GM12878 (cell line): ENCODE measurements around the gene RPUSD1. TPM values are rescaled to one million over a fixed set of nuclear protein-coding genes. Genes with fewer than 3 reads are reported as not detected.

Experiments
- ASH2L ChIP-seq: fragments of 300-600, 200-600 bp; sonication (generic); IDR thresholded peaks from 2 replicates; pipeline ENCODE4 v1.6.1; 2017; ENCODE audit warnings: low read depth, mild to moderate bottlenecking, borderline replicate concordance
- BACH1 ChIP-seq: fragments of 450-650 bp; IDR thresholded peaks from 2 replicates; pipeline ENCODE4 v1.6.1; 2017; ENCODE audit warnings: mild to moderate bottlenecking, borderline replicate concordance
- CREM ChIP-seq: IDR thresholded peaks from 2 replicates; pipeline ENCODE4 v1.6.1; 2014; ENCODE audit warnings: antibody characterized with exemption, low read depth
- DPF2 ChIP-seq: fragments of 450-650 bp; IDR thresholded peaks from 2 replicates; pipeline ENCODE4 v1.6.1; 2017; ENCODE audit warnings: mild to moderate bottlenecking
- EP300 ChIP-seq, 2 experiments: fragments of 150-350 bp in 1 of 2; IDR thresholded peaks; 2 replicates each; pipeline ENCODE4 v1.6.1; 2011 to 2012; ENCODE audit warnings: low read depth in 2 of 2, low read length in 2 of 2, borderline replicate concordance in 1 of 2, improper control_type of control experiment in 1 of 2, inconsistent platforms in 1 of 2; ENCODE audit not compliant: control insufficient read depth in 1 of 2
- EZH2 ChIP-seq: IDR thresholded peaks from 2 replicates; pipeline ENCODE4 v1.6.1; 2012; ENCODE audit warnings: low read depth, mild to moderate bottlenecking, control low read depth, inconsistent platforms, low read length, borderline replicate concordance; ENCODE audit not compliant: control insufficient read depth
- GATAD2B ChIP-seq: fragments of 450-650 bp; conservative IDR thresholded peaks from 2 replicates; pipeline ENCODE4 v1.6.1; 2017; ENCODE audit warnings: low read depth, mild to moderate bottlenecking, moderate library complexity
- JUND ChIP-seq: IDR thresholded peaks from 2 replicates; pipeline ENCODE4 v1.6.1; 2012; ENCODE audit warnings: low read depth, mild to moderate bottlenecking, low read length, improper control_type of control experiment, moderate library complexity
- NBN ChIP-seq: fragments of 450-650 bp; IDR thresholded peaks from 2 replicates; pipeline ENCODE4 v1.6.1; 2016
- NR2C1 ChIP-seq: fragments of 450-650 bp; IDR thresholded peaks from 2 replicates; pipeline ENCODE4 v1.6.1; 2017; ENCODE audit warnings: antibody characterized with exemption, mild to moderate bottlenecking, moderate library complexity
- PAX5 ChIP-seq: IDR thresholded peaks from 2 replicates; pipeline ENCODE4 v1.6.1; 2011; ENCODE audit warnings: low read depth, low read length, borderline replicate concordance
- POLR2AphosphoS5 ChIP-seq: IDR thresholded peaks from 2 replicates; pipeline ENCODE4 v1.6.1; 2011; ENCODE audit warnings: mild to moderate bottlenecking, low read length, inconsistent platforms
- RBBP5 ChIP-seq: fragments of 200-600 bp; sonication (generic); conservative IDR thresholded peaks from 2 replicates; pipeline ENCODE4 v1.6.1; 2016
- RELA ChIP-seq: fragments of 450-650 bp; IDR thresholded peaks from 2 replicates; pipeline ENCODE4 v1.8.0; 2014; ENCODE audit warnings: borderline replicate concordance; ENCODE audit not compliant: partially characterized antibody
- REST ChIP-seq: IDR thresholded peaks from 2 replicates; pipeline ENCODE4 v1.6.1; 2012; ENCODE audit warnings: mild to moderate bottlenecking, low read depth, low read length
- SMAD1 ChIP-seq: fragments of 450-650 bp; IDR thresholded peaks from 2 replicates; pipeline ENCODE4 v1.6.1; 2018; ENCODE audit warnings: mild to moderate bottlenecking, low read depth; ENCODE audit not compliant: partially characterized antibody
- SRF ChIP-seq, 2 experiments: IDR thresholded peaks; 2 replicates each; pipeline ENCODE4 v1.6.1; 2011; ENCODE audit warnings: low read depth in 2 of 2, low read length in 2 of 2, mild to moderate bottlenecking in 1 of 2, moderate library complexity in 1 of 2
- SUPT20H ChIP-seq: IDR thresholded peaks from 2 replicates; pipeline ENCODE4 v1.6.1; 2011; ENCODE audit warnings: low read depth, mild to moderate bottlenecking, low read length, moderate library complexity, borderline replicate concordance; ENCODE audit not compliant: control insufficient read depth
- TCF12 ChIP-seq: IDR thresholded peaks from 2 replicates; pipeline ENCODE4 v1.6.1; 2011; ENCODE audit warnings: low read depth, mild to moderate bottlenecking, low read length
- USF2 ChIP-seq: IDR thresholded peaks from 2 replicates; pipeline ENCODE4 v1.6.1; 2011; ENCODE audit warnings: low read depth, low read length, improper control_type of control experiment, borderline replicate concordance
- ZBTB40 ChIP-seq: fragments of 450-650 bp; IDR thresholded peaks from 2 replicates; pipeline ENCODE4 v1.6.1; 2016; ENCODE audit warnings: mild to moderate bottlenecking, moderate library complexity, borderline replicate concordance
- ZNF217 ChIP-seq: fragments of 450-650 bp; IDR thresholded peaks from 2 replicates; pipeline ENCODE4 v1.6.1; 2017; ENCODE audit warnings: antibody characterized with exemption, mild to moderate bottlenecking
- polyA plus RNA-seq, 11 experiments: library from polyadenylated mRNA; depleted of rRNA in 4 of 11; unstranded in 6 of 11; stranded (reverse) in 5 of 11; fragments of >200 nt; fragmentation: Nextera tagmentation in 4 of 11; fragmentation: Illumina TruSeq in 1 of 11; extraction: Ambion mirVana in 4 of 11; extraction: Trizol in 1 of 11; gene quantifications; 1 replicate in 1 of 11; 2 replicates in 10 of 11; pipeline versions ENCODE4 v1.2.1 to v1.2.3, GENCODE V29; 2011 to 2016; ENCODE audit warnings: inconsistent platforms in 2 of 11, missing spikeins in 2 of 11, low read depth in 1 of 11
- total RNA-seq, 4 experiments: library from RNA; depleted of rRNA in 3 of 4; stranded (reverse); fragments of >200 nt in 3 of 4; fragmentation: Illumina TruSeq in 1 of 4; extraction: Trizol in 1 of 4; gene quantifications; 2 replicates each; pipeline versions ENCODE4 v1.2.1 to v1.2.3, GENCODE V29; 2013 to 2021

The RPUSD1 gene
- total and polyA plus RNA-seq, 10 of the 15 experiments (the other 5 are each of a cell fraction or from before 2014, with no cell fraction given), result 0.55 to 49.9 (median 21.1) TPM

- TF ChIP-seq SUPT20H, result no peak
- TF ChIP-seq GATAD2B, result peak; percentile 95
- TF ChIP-seq EZH2, result no peak
- peak; percentile 60 for TF ChIP-seq NR2C1
- no peak for TF ChIP-seq ASH2L
- TF ChIP-seq JUND, result peak; percentile 66; the same call in 1 of the 2 replicates
- peak; percentile 97 for TF ChIP-seq CREM
- peak; percentile 48; the same call in 1 of the 2 replicates for TF ChIP-seq PAX5
- TF ChIP-seq POLR2AphosphoS5, result peak; percentile 51; the same call in 1 of the 2 replicates
- TF ChIP-seq BACH1, result peak; percentile 60; the same call in 1 of the 2 replicates
- no peak for TF ChIP-seq USF2
- no peak for TF ChIP-seq ZBTB40
- TF ChIP-seq RELA, result peak; percentile 98
- TF ChIP-seq NBN, result no peak
- TF ChIP-seq SMAD1, result no peak
- no peak for TF ChIP-seq RBBP5
- TF ChIP-seq EP300 (IDR thresholded peaks at IDR 0.05; ENCODE audit: borderline replicate concordance in 1 of 2, control insufficient read depth in 1 of 2, low read depth in 2 of 2, low read length in 2 of 2), result no peak
- no peak for TF ChIP-seq REST
- peak; percentile 67; the same call in 1 of the 2 replicates for TF ChIP-seq TCF12
- TF ChIP-seq SRF (IDR thresholded peaks at IDR 0.05; ENCODE audit: low read depth in 2 of 2, low read length in 2 of 2), result peak in 1 of 2 experiments; percentile 68; a peak in 2 of 4 replicates
- peak; percentile 57 for TF ChIP-seq ZNF217
- peak; percentile 53 for TF ChIP-seq DPF2
These were observed 47.2 kb downstream of the RPUSD1 start, which contains the start of gene CIAO3 (continued) for GRCh38 chr16:740764-741505.
